IMR-90 (cell line): Measurements from ENCODE around the gene OSM.

ENCODE experiments used
- MAFK ChIP-seq: IDR thresholded peaks from 2 replicates; pipeline ENCODE4 v1.6.1; 2012; ENCODE audit warnings: low read depth, low read length, improper control_type of control experiment
- NFE2L2 ChIP-seq: fragments of 150-350 bp; IDR thresholded peaks from 2 replicates; pipeline ENCODE4 v1.6.1; 2016; ENCODE audit warnings: low read depth, mild to moderate bottlenecking, low read length
- POLR2A ChIP-seq: IDR thresholded peaks from 2 replicates; pipeline ENCODE4 v1.6.1; 2012; ENCODE audit warnings: mild to moderate bottlenecking, low read depth, low read length
- TF ChIP-seq, protein P1 (sequence below): conservative IDR thresholded peaks from 2 replicates; pipeline ENCODE4 v1.5.1; 2012; ENCODE audit warnings: mild to moderate bottlenecking, low read depth, low read length, improper control_type of control experiment

DNA sequence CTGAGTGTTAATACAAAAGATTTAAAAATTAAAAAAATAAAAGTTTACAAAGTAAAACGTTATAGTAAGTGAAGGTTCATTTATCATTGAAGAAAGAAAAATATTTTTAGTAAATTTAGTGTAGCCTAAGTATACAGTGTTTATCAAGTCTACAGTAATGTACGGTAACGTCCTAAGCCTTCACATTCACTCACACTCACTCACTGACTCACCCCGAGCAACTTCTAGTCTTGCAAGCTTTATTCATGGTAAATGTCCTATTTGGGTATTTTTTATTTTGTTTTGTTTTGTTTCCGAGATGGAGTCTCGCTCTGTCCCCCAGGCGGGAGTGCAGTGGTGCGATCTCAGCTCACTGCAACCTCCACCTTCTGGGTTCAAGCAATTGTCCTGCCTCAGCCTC, 13.9 kb upstream of the OSM start:
- TF ChIP-seq, protein P1, sequence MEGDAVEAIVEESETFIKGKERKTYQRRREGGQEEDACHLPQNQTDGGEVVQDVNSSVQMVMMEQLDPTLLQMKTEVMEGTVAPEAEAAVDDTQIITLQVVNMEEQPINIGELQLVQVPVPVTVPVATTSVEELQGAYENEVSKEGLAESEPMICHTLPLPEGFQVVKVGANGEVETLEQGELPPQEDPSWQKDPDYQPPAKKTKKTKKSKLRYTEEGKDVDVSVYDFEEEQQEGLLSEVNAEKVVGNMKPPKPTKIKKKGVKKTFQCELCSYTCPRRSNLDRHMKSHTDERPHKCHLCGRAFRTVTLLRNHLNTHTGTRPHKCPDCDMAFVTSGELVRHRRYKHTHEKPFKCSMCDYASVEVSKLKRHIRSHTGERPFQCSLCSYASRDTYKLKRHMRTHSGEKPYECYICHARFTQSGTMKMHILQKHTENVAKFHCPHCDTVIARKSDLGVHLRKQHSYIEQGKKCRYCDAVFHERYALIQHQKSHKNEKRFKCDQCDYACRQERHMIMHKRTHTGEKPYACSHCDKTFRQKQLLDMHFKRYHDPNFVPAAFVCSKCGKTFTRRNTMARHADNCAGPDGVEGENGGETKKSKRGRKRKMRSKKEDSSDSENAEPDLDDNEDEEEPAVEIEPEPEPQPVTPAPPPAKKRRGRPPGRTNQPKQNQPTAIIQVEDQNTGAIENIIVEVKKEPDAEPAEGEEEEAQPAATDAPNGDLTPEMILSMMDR = no peak
- TF ChIP-seq MAFK = no peak
- TF ChIP-seq NFE2L2 = no peak
- no peak for TF ChIP-seq POLR2A
